ENCODE results near the gene ANKS1A.

GRCh38 chr6:35070111-35070510 lies 181.1 kb downstream of the ANKS1A start:
- TF ChIP-seq CTCF (IDR thresholded peaks at IDR 0.05 in 8 of 11, conservative IDR thresholded peaks at IDR 0.05 in 3 of 11) = no peak
- TF ChIP-seq POLR2AphosphoS5 (IDR thresholded peaks at IDR 0.05) = no peak
- no peak for TF ChIP-seq POLR2A (IDR thresholded peaks at IDR 0.05)
